Measurements from ENCODE around the gene AGBL3. TPM values are rescaled to one million over a fixed set of nuclear protein-coding genes. Genes with fewer than 3 reads are reported as not detected.

Gene AGBL3
- total and polyA plus RNA-seq, 9 of the 15 experiments (the other 6 are each of a cell fraction or from before 2014, with no cell fraction given): 0.54 to 2.9 (median 1.7) TPM

DNA sequence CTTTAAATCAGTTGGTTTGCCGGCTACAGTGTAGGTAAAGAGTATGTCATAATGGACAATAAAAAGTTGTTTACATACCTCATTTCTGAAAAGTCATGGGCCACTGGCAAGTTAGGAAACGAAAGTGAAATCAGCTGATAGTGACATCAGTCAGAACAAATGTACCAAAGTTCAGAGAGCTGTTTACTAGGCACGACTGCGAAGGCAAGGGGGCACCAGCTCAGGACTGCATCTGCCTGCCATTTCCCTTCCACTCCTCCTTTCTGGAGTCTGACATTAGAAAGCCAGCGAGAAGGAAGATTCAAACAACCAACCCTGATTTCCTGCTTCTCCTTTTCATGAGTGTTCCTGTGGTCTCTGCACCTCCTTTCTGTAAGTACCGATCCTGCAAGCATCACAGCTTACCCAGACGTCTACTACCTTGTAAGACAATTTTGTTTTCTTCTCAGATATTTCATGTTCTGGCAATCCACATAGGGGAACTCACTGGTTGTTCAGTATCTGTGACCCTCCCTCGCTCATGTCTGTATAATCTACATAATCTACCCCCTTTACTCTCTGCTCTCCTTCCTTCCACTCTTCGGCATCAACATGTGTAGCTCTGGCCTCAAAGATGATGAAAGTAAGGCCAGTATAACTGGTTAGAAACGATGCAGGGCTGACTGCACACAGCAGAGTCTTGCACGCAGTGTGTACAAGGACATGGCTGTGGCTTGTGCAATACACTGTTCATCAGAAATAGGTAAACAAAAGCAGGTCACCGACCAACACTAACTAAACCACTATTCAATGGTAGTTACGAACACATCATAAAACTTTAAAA is 161.8 kb downstream of the AGBL3 start, which contains the start of gene TMEM140 (continued):
- TF ChIP-seq CEBPB (tag; IDR thresholded peaks at IDR 0.05): peak; percentile 87
- no peak for TF ChIP-seq ZNF436 (CRISPR knock-in tag; IDR thresholded peaks at IDR 0.05)
- no peak for TF ChIP-seq PRPF4 (IDR thresholded peaks at IDR 0.05; ENCODE audit: insufficient read depth, low read depth, low read length, poor library complexity, severe bottlenecking)
- no peak for TF ChIP-seq SMARCB1 (IDR thresholded peaks at IDR 0.05; ENCODE audit: insufficient read length, low read depth)
- TF ChIP-seq ZFP36 (IDR thresholded peaks at IDR 0.05; ENCODE audit: low read depth, low read length, partially characterized antibody): no peak
- no peak for TF ChIP-seq PURB (CRISPR knock-in tag; IDR thresholded peaks at IDR 0.05; ENCODE audit: low read depth)
- TF ChIP-seq NFIC (IDR thresholded peaks at IDR 0.05): no peak
- no peak for TF ChIP-seq ATF1 (CRISPR knock-in tag; IDR thresholded peaks at IDR 0.05)
- TF ChIP-seq ATF1 (tag; IDR thresholded peaks at IDR 0.05): peak; percentile 85
- no peak for TF ChIP-seq ZNF124 (CRISPR knock-in tag; IDR thresholded peaks at IDR 0.05)
- no peak for TF ChIP-seq TRIM28 (IDR thresholded peaks at IDR 0.05)
- no peak for TF ChIP-seq STAG1 (CRISPR knock-in tag; IDR thresholded peaks at IDR 0.05; ENCODE audit: borderline replicate concordance)
- TF ChIP-seq ZNF551 (CRISPR knock-in tag; IDR thresholded peaks at IDR 0.05): no peak
- no peak for TF ChIP-seq HDAC3 (IDR thresholded peaks at IDR 0.05; ENCODE audit: borderline replicate concordance, partially characterized antibody)
- TF ChIP-seq CBFA2T2 (conservative IDR thresholded peaks at IDR 0.05): no peak
- no peak for TF ChIP-seq CCAR2 (IDR thresholded peaks at IDR 0.05; ENCODE audit: low read depth, low read length)
- TF ChIP-seq MIER1 (IDR thresholded peaks at IDR 0.05; ENCODE audit: low read depth): no peak
- no peak for TF ChIP-seq ZNF217 (CRISPR knock-in tag; IDR thresholded peaks at IDR 0.05)
- TF ChIP-seq GATA2 (CRISPR knock-in tag; IDR thresholded peaks at IDR 0.05): no peak
- TF ChIP-seq ZNF507 (tag; conservative IDR thresholded peaks at IDR 0.05): no peak
- no peak for TF ChIP-seq STAT5B (CRISPR knock-in tag; IDR thresholded peaks at IDR 0.05)
- TF ChIP-seq, protein P1, sequence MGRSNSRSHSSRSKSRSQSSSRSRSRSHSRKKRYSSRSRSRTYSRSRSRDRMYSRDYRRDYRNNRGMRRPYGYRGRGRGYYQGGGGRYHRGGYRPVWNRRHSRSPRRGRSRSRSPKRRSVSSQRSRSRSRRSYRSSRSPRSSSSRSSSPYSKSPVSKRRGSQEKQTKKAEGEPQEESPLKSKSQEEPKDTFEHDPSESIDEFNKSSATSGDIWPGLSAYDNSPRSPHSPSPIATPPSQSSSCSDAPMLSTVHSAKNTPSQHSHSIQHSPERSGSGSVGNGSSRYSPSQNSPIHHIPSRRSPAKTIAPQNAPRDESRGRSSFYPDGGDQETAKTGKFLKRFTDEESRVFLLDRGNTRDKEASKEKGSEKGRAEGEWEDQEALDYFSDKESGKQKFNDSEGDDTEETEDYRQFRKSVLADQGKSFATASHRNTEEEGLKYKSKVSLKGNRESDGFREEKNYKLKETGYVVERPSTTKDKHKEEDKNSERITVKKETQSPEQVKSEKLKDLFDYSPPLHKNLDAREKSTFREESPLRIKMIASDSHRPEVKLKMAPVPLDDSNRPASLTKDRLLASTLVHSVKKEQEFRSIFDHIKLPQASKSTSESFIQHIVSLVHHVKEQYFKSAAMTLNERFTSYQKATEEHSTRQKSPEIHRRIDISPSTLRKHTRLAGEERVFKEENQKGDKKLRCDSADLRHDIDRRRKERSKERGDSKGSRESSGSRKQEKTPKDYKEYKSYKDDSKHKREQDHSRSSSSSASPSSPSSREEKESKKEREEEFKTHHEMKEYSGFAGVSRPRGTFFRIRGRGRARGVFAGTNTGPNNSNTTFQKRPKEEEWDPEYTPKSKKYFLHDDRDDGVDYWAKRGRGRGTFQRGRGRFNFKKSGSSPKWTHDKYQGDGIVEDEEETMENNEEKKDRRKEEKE (IDR thresholded peaks at IDR 0.05; ENCODE audit: borderline replicate concordance in 1 of 2, control insufficient read depth in 1 of 2, low read depth in 2 of 2, low read length in 1 of 2): no peak
- TF ChIP-seq DPF2 (IDR thresholded peaks at IDR 0.05): peak; percentile 53; the same call in 1 of the 2 replicates
- TF ChIP-seq ZKSCAN1 (IDR thresholded peaks at IDR 0.05; ENCODE audit: low read depth, low read length): no peak
- TF ChIP-seq TEAD4 (IDR thresholded peaks at IDR 0.05; ENCODE audit: low read length): peak; percentile 11; the same call in 1 of the 2 replicates
- no peak for TF ChIP-seq TEAD4 (CRISPR knock-in tag; IDR thresholded peaks at IDR 0.05; ENCODE audit: borderline replicate concordance)
- TF ChIP-seq RAD21 (CRISPR knock-in tag; conservative IDR thresholded peaks at IDR 0.05 in 1 of 2, IDR thresholded peaks at IDR 0.05 in 1 of 2): peak in 1 of 2 experiments; percentile 11; a peak in 1 of 4 replicates
- peak; percentile 48; the same call in 1 of the 2 replicates for TF ChIP-seq ZNF175 (CRISPR knock-in tag; IDR thresholded peaks at IDR 0.05; ENCODE audit: low read depth)
- TF ChIP-seq NCOA4 (IDR thresholded peaks at IDR 0.05; ENCODE audit: partially characterized antibody): no peak
